OCI-LY3 (cell line): ENCODE results near the gene APOF.
"Not testable (repeated sequence)": the region's sequence is repeated elsewhere in the genome, so short reads cannot be mapped to it uniquely, and the experiment has no call there.

Experiments used
- H2AFZ ChIP-seq: fragments of 200-600, 300-600 bp; shearing (Covaris generic); 2 replicates; pipeline ENCODE4 v1.6.0; 2014; ENCODE audit warnings: antibody characterized with exemption, low read depth, low read length
- H3K27ac ChIP-seq: fragments of 200-600, 300-600 bp; sonication (generic); 2 replicates; pipeline ENCODE4 v1.5.1; 2014; ENCODE audit warnings: mild to moderate bottlenecking, low read length, moderate library complexity, mixed read lengths
- H3K27me3 ChIP-seq: fragments of 200-600, 300-600 bp; sonication (generic); 2 replicates; pipeline ENCODE4 v1.6.1; 2014; ENCODE audit warnings: low read depth, low read length, mixed read lengths
- H3K36me3 ChIP-seq: fragments of 200-600, 300-600 bp; sonication (generic); replicated peaks from 2 replicates; pipeline ENCODE3; 2014; ENCODE audit warnings: low read depth, low read length, mixed read lengths
- H3K4me1 ChIP-seq: fragments of 300-600, 200-600 bp; sonication (generic); 2 replicates; pipeline ENCODE4 v1.6.1; 2014; ENCODE audit warnings: low read length, mixed read lengths
- H3K4me2 ChIP-seq: fragments of 200-600, 300-600 bp; sonication (generic); 2 replicates; pipeline ENCODE4 v1.6.1; 2014; ENCODE audit warnings: low read length, mixed read lengths
- H3K4me3 ChIP-seq: fragments of 300-600, 200-600 bp; sonication (generic); 2 replicates; pipeline ENCODE4 v1.5.1; 2014; ENCODE audit warnings: antibody characterized with exemption, mild to moderate bottlenecking, low read length, moderate library complexity
- H3K79me2 ChIP-seq: fragments of 300-600, 200-600 bp; shearing (Covaris generic); 2 replicates; pipeline ENCODE4 v1.6.1; 2014; ENCODE audit warnings: mild to moderate bottlenecking, low read length, mixed read lengths
- H3K9ac ChIP-seq: fragments of 300-600, 200-600 bp; shearing (Covaris generic); 2 replicates; pipeline ENCODE4 v1.6.0; 2014; ENCODE audit warnings: mild to moderate bottlenecking, low read length, moderate library complexity
- H3K9me3 ChIP-seq: fragments of 200-600, 300-600 bp; shearing (Covaris generic); 2 replicates; pipeline ENCODE4 v1.6.1; 2014; ENCODE audit warnings: low read length, mixed read lengths; ENCODE audit not compliant: insufficient read depth
- H4K20me1 ChIP-seq: fragments of 200-600, 300-600 bp; sonication (generic); 2 replicates; pipeline ENCODE4 v1.6.1; 2016; ENCODE audit warnings: low read length, mixed read lengths; ENCODE audit not compliant: insufficient read depth
- CTCF ChIP-seq: fragments of 200-600, 300-600 bp; sonication (generic); IDR thresholded peaks from 2 replicates; pipeline ENCODE4 v1.5.1; 2014; ENCODE audit warnings: antibody characterized with exemption, low read length, low read depth
- EZH2phosphoT487 ChIP-seq: fragments of 200-600 bp; shearing (Covaris generic); IDR thresholded peaks from 2 replicates; pipeline ENCODE4 v1.6.1; 2018; ENCODE audit warnings: antibody characterized with exemption, mixed run types, low read depth

APOF gene

DNA sequence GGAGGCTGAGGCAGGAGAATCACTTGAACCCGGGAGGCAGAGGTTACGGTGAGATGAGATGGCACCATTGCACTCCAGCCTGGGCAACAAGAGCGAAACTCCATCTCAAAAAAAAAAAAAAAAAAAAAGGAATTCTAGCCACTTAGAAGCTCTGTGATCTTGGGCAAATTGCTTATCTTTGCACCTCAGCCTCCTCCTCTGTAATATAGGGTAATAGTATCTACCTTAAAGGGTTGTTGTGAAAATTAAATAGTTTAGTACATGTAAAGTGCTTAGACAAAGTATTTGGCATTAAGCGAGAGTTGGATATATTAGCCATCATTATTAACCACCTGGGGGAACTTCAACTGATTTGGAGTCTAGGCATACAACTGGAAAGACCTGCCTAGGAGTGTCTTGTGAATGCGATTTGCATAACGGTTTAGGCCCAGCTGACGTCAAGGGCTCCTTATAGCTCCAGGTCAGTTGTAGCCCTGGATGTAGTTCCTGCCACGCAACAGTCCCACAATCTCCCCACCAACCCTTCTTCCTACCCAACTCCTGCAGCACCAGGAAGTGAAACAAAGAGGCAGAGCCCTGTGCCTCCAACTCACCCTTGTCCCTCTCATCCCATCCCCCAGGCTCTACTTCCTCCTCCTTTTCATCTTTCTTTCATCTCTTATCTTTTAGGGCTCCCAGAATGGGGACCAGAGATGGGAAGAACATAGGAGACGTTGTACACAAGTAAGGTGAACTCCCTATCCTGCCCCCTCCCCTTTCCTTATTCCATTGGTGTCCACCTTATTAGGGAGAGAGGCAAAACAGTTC, 26.1 kb downstream of the APOF start:
- Histone ChIP-seq H3K9me3 (no peaks in the 10 kb centered on the region), H4K20me1 (no peaks in the 10 kb centered on the region), H3K79me2 (peaks cover 11% of the 10 kb centered on the region), H3K4me1 (peaks cover 44% of the 10 kb centered on the region), H3K27ac (peak overlapping the region; percentile 51), H3K4me3 (0 out of 2 replicates have a peak overlapping the region, but pooled peaks have one; percentile 18), H3K27me3 (no peaks in the 10 kb centered on the region), H3K36me3 (no peaks in the 10 kb centered on the region), H3K9ac (peak overlapping the region; percentile 6; the same call in 1 of the 2 replicates), H3K4me2 (peak overlapping the region; percentile 51), H2AFZ (peak overlapping the region; percentile 86)
- TF ChIP-seq EZH2phosphoT487 (no peak), CTCF (no peak)

GRCh38 chr12:56335527-56335926, 27.1 kb downstream of the APOF start:
- not testable (repeated sequence) for H4K20me1 ChIP-seq, H3K9me3 ChIP-seq, H3K9ac ChIP-seq, H3K4me3 ChIP-seq, H3K27ac ChIP-seq, H2AFZ ChIP-seq, H3K27me3 ChIP-seq, H3K36me3 ChIP-seq, H3K4me2 ChIP-seq
- peaks cover 44% of the 10 kb centered on the region for H3K4me1 ChIP-seq
- peaks cover 11% of the 10 kb centered on the region for H3K79me2 ChIP-seq

GRCh38 chr12:56334490-56334793, 28.2 kb downstream of the APOF start:
- Histone ChIP-seq H3K9me3 (no peaks in the 10 kb centered on the region), H3K36me3 (no peaks in the 10 kb centered on the region), H4K20me1 (no peaks in the 10 kb centered on the region), H3K27me3 (no peaks in the 10 kb centered on the region), H3K27ac (peak overlapping the region; percentile 89), H2AFZ (no peak overlapping the region; the same call in 1 of the 2 replicates), H3K4me3 (peak overlapping the region; percentile 84), H3K9ac (peak overlapping the region; percentile 98), H3K4me1 (peaks cover 44% of the 10 kb centered on the region), H3K79me2 (peaks cover 11% of the 10 kb centered on the region), H3K4me2 (peak overlapping the region; percentile 85)
- TF ChIP-seq CTCF (no peak), EZH2phosphoT487 (no peak)

DNA sequence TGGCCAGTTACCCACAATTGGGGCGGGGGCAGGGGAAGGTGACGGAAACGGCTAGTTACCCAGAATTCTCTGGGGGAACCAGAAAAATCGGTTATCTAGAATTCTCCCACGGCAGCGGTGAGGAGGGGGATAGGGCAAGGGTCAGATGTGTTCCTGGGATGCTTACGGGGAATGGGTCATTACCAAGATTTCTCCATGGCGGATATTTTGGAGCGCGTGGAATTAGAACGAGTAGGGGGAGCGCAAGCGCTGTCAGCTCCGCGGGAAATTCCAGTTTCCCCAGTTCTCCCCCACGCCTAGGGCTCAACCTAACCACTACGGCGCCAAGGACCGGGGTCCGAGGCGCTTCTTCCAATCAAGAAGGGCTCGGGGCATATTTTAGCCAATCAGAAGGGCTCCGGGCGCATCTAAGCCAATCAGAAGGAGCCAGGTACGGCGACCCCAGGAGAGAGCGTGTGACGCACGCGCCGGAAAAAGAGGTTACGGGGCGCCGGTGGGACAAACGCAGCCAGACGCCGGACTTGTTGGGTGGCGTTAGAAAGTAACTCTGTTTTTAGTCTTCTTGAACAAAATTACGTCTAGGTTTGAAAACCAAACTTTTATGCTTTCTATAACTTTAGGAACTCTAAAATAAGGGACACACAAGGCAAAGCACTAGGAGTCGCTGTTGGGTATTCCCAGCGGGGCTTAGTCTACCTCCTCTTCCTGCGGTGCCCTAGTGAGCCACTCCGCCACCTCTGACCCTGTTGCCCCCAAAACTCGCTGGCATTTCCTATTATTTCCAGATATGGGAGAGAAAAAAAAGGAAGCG, 28.8 kb downstream of the APOF start, which contains the start of gene PAN2:
TSS of gene PAN2 (minus strand) at position 322 of the 811 bp plus-strand sequence. CDS start 906 bp downstream, outside the sequence.
- H3K36me3 ChIP-seq = no peaks in the 10 kb centered on the region
- no peaks in the 10 kb centered on the region for H4K20me1 ChIP-seq
- no peaks in the 10 kb centered on the region for H3K27me3 ChIP-seq
- no peaks in the 10 kb centered on the region for H3K9me3 ChIP-seq
- H3K79me2 ChIP-seq = peaks cover 11% of the 10 kb centered on the region
- TF ChIP-seq CTCF (peak; percentile 52), EZH2phosphoT487 (no peak)
- peak within 1 kb of the TSS; percentile 98 for H3K9ac ChIP-seq
- H3K4me3 ChIP-seq = peak within 1 kb of the TSS; percentile 84
- H3K4me1 ChIP-seq = peaks cover 41% of the 10 kb centered on the region
- H2AFZ ChIP-seq = peak within 1 kb of the TSS; percentile 52
- peak within 1 kb of the TSS; percentile 89 for H3K27ac ChIP-seq
- peak within 1 kb of the TSS; percentile 97 for H3K4me2 ChIP-seq
